Left ventricle myocardium inferior (tissue), 1 donor: ENCODE measurements around the gene CSAD. TPM values are rescaled to one million over a fixed set of nuclear protein-coding genes. Genes with fewer than 3 reads are reported as not detected.

Experiments
- DNase-seq: peaks from one replicate; pipeline ENCODE4 v3.0.0-alpha.2; 2020
- H3K27ac ChIP-seq: fragments of 200-600 bp; replicated peaks from 2 replicates; pipeline ENCODE4 v1.8.0; 2021
- H3K27me3 ChIP-seq: fragments of 200-600 bp; 2 replicates; pipeline ENCODE4 v1.8.0; 2021; ENCODE audit warnings: low read depth
- H3K36me3 ChIP-seq: fragments of 200-600 bp; 2 replicates; pipeline ENCODE4 v1.8.0; 2021
- H3K4me1 ChIP-seq: fragments of 200-600 bp; 2 replicates; pipeline ENCODE4 v1.8.0; 2021
- H3K4me3 ChIP-seq: fragments of 200-600 bp; 2 replicates; pipeline ENCODE4 v1.8.0; 2021; ENCODE audit warnings: mild to moderate bottlenecking, moderate library complexity
- H3K9me3 ChIP-seq: fragments of 200-600 bp; replicated peaks from 2 replicates; pipeline ENCODE4 v1.8.0; 2021
- intact Hi-C: fragments of 100-400 bp; cut with micrococcal nuclease; formaldehyde crosslinking; loops from one replicate; pipeline ENCODE4 v1.11.0; 2022
- total RNA-seq: library from RNA; stranded (reverse); fragmentation: NEBNext Ultra II Directional; extraction: Animal tissue kit (Norgen Biotek cat#: 25700); gene quantifications from one replicate; pipeline ENCODE4 v1.2.1, GENCODE V29; 2021
- TF ChIP-seq, protein P1 (sequence below): fragments of 200-600 bp; IDR thresholded peaks from 2 replicates; pipeline ENCODE4 v1.8.0; 2021; ENCODE audit warnings: antibody characterized with exemption, mild to moderate bottlenecking, borderline replicate concordance
- donor health status: DM: no; HTN: yes; CAD: no; lungs with severe emphysema.

CSAD gene
- total RNA-seq, 1 donor from 2014 or later: 12.2 TPM

DNA sequence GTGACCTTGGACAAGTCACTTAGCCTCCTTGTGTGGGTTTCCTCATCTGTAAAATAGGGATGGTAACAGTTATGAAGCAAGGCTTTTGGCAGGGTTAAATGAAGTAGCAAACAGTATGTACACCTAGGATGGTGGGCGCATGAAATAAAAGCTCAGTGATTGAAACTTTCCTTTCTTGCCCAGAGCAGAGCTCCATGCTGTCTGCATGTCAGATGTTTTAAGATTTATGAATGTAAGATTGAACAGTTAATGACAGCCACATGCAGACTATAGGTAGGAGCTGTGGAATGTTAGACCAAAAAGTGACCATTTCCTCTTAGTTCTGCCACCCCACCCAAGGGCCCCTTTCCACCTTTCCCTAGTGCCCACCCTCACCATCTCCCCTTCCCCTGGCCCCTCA is 14.2 kb upstream of the CSAD start:
- Histone ChIP-seq H3K36me3 (no peaks in the 10 kb centered on the region), H3K9me3 (no peaks in the 10 kb centered on the region), H3K27ac (no peak overlapping the region), H3K27me3 (no peaks in the 10 kb centered on the region), H3K4me1 (peaks cover 24% of the 10 kb centered on the region), H3K4me3 (no peak overlapping the region)
- TF ChIP-seq, protein P1, sequence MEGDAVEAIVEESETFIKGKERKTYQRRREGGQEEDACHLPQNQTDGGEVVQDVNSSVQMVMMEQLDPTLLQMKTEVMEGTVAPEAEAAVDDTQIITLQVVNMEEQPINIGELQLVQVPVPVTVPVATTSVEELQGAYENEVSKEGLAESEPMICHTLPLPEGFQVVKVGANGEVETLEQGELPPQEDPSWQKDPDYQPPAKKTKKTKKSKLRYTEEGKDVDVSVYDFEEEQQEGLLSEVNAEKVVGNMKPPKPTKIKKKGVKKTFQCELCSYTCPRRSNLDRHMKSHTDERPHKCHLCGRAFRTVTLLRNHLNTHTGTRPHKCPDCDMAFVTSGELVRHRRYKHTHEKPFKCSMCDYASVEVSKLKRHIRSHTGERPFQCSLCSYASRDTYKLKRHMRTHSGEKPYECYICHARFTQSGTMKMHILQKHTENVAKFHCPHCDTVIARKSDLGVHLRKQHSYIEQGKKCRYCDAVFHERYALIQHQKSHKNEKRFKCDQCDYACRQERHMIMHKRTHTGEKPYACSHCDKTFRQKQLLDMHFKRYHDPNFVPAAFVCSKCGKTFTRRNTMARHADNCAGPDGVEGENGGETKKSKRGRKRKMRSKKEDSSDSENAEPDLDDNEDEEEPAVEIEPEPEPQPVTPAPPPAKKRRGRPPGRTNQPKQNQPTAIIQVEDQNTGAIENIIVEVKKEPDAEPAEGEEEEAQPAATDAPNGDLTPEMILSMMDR: no peak
- no peak for DNase-seq
- intact Hi-C loops: loop anchor here (5.0 kb wide), 2 partner anchors 33 to 128 kb away; no protein-coding TSS in a partner anchor

DNA sequence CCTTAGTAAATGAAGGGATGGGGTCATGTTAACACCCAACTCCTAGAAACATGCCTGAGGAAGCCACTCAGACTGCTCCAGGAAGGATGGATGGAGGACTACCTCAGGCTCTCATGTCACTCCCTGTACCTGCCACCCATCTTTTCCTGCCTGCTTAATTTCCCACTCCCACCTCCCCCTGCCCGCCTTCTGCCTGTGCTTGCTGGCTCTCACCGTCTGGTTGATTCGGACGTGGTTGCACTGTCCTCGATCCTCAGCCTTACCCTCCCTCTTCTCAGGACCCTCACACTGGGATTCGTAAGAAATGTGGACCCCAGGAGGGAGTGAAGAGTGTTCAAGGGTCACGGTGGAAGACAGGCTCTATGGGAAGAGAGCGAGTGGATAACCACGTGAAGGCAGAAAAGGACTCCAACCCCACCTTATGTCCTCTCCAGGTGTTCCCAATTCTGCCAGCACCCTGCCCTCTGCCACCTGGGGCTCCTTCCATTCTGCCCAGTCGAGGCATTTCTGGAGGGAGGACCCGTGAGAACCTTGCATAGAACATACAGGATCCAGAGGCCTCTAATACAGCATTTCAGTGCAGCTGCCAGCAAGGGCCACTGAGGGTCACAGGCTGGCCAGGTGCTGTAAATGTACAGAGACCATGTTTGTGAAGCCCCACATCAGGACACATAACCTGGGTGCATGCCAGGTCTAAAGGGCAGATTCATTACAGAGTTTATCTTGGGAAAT is 13.4 kb upstream of the CSAD start:
- no peaks in the 10 kb centered on the region for H3K27me3 ChIP-seq
- no peaks in the 10 kb centered on the region for H3K36me3 ChIP-seq
- no peak overlapping the region for H3K27ac ChIP-seq
- no peaks in the 10 kb centered on the region for H3K9me3 ChIP-seq
- no peak for DNase-seq
- TF ChIP-seq, protein P1: no peak
- no peak overlapping the region for H3K4me3 ChIP-seq
- intact Hi-C loops: no loop called here
- H3K4me1 ChIP-seq: peaks cover 26% of the 10 kb centered on the region

DNA sequence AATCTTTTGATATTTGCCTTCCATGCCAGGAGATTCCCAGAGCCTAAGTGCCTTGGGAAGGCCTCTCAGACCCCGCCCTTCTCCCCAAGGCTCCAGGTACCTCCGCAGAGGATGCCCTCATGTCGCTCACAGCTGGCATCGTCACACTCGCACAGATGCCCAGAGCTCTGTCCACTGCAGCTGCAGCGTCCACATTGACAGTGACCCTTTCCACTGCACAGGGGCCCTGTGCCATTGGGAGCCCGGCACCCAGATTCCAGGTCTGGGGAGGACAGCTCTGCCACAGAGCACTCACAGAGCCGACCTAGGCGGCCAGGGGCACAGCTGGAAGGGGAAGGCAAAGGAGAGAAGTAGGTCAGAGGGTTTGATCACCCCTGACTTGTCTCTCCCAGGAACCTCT is 12.3 kb upstream of the CSAD start:
- DNase-seq: no peak
- TF ChIP-seq, protein P1: no peak
- no peaks in the 10 kb centered on the region for H3K27me3 ChIP-seq
- no peak overlapping the region for H3K4me3 ChIP-seq
- intact Hi-C loops: no loop called here
- peaks cover 10% of the 10 kb centered on the region for H3K36me3 ChIP-seq
- no peak overlapping the region for H3K27ac ChIP-seq
- peaks cover 24% of the 10 kb centered on the region for H3K4me1 ChIP-seq
- no peaks in the 10 kb centered on the region for H3K9me3 ChIP-seq

DNA sequence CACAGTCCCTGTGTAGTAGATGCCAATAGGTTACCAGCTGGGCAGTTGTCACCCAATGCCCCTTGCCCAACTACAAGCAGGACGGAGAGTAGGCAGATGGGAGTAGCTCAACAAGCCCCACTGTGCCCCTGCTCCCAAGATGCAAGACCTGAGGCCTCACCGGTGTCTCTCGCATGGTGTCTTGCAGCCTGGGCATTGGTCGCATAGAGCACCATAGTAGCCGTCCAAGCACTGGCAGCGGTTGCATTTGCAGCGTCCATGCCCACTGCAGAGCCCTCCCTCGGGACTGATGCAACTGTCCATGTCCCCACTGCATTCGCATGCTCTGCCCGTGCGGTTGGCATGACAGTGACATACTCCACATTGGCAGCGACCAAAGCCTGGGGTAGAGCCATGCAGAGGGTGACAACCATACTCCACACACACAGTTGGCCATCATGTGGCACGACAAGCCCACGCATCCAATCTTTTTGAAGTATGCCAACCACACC is 11.9 kb upstream of the CSAD start:
- H3K36me3 ChIP-seq: peaks cover 14% of the 10 kb centered on the region
- TF ChIP-seq, protein P1: no peak
- no peaks in the 10 kb centered on the region for H3K27me3 ChIP-seq
- H3K4me3 ChIP-seq: no peak overlapping the region
- no peak for DNase-seq
- H3K4me1 ChIP-seq: peaks cover 19% of the 10 kb centered on the region
- no peaks in the 10 kb centered on the region for H3K9me3 ChIP-seq
- H3K27ac ChIP-seq: no peak overlapping the region
- intact Hi-C loops: no loop called here

DNA sequence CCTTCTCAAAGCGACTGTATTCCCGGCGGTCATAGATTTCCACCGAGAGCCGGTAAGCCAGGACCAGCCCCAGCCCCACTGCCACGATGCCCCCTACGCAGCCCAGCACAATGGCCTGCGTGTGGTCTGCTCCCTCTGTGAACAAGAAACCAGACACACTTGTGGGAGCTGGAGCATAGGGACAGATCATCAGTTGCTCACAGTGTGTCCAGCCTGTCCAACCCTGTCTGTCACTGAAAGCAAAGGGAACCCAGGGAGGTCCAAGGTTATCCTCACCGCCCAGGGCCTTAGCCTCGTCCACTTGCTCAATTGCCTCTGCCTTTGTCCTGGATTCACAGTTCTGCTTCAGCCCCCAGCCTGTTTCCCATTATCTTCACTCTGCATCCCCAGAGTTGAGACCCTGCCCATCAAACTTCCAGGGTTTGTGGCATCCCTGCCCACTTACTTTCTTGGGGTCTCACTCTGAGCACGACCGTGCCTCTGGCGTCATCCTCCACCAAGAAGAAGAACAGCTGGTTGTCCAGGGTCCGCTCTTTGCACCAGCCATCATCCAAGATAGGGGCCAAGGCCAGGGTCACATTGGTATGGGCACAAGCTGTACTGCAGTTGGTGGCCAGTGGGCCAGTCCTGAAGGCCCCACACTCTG is 11.3 kb upstream of the CSAD start:
- TF ChIP-seq, protein P1: no peak
- Histone ChIP-seq H3K9me3 (no peaks in the 10 kb centered on the region), H3K27me3 (no peaks in the 10 kb centered on the region), H3K27ac (no peak overlapping the region), H3K36me3 (peaks cover 20% of the 10 kb centered on the region), H3K4me1 (peaks cover 14% of the 10 kb centered on the region), H3K4me3 (no peak overlapping the region)
- intact Hi-C loops: no loop called here
- DNase-seq: no peak
